ENCODE measurements around the gene EIF3D.

The EIF3D gene

GRCh38 chr22:36466258-36466657, 62.7 kb downstream of the EIF3D start:
- no peak for DNase-seq (ENCODE audit: low read depth in 2 of 2)

GRCh38 chr22:36465232-36466021, 63.5 kb downstream of the EIF3D start:
- no peak for DNase-seq (ENCODE audit: low read depth in 2 of 2)

GRCh38 chr22:36464715-36465231, 64.2 kb downstream of the EIF3D start:
- no peak for DNase-seq (ENCODE audit: low read depth in 2 of 2)

GRCh38 chr22:36463783-36464184, 65.2 kb downstream of the EIF3D start:
- no peak for DNase-seq (ENCODE audit: low read depth in 2 of 2)

- DNase-seq (ENCODE audit: low read depth in 2 of 2) = no peak
Observed at GRCh38 chr22:36461665-36462649, 67.0 kb downstream of the EIF3D start.
